B cell (primary cell): ENCODE measurements around the gene DSC1. TPM values are rescaled to one million over a fixed set of nuclear protein-coding genes. Genes with fewer than 3 reads are reported as not detected.

Experiments
- ATAC-seq: fragments of 200-7000 bp; cut with Tn5 transposase; one replicate; pipeline ENCODE4 v1.10.0; 2021; ENCODE audit warnings: low read depth, mild to moderate bottlenecking, moderate number of reproducible peaks, moderate library complexity
- CTCF ChIA-PET: fragments of 350-600 bp; sonication (Branson Sonifier 250); formaldehyde crosslinking; loops from one replicate; lab custom pipeline; 2021; ENCODE audit warnings: antibody characterized with exemption, inconsistent platforms; lab: Charles Lee
- POLR2A ChIA-PET: fragments of 350-600 bp; sonication (Branson Sonifier 250); formaldehyde crosslinking; loops from one replicate; lab custom pipeline; 2021; ENCODE audit warnings: antibody characterized with exemption; lab: Charles Lee
- DNase-seq: peaks from one replicate; pipeline ENCODE4 v3.0.0; 2013
- H2AFZ ChIP-seq: 2 replicates; pipeline ENCODE4 v1.6.1; 2012; ENCODE audit warnings: mild to moderate bottlenecking, low read depth, low read length; ENCODE audit not compliant: insufficient read depth, poor library complexity, severe bottlenecking
- H3K27ac ChIP-seq, 2 donors: 1 replicate in 1 of 2; 2 replicates in 1 of 2; pipeline ENCODE4 v1.5.1; 2012 to 2013; ENCODE audit warnings: low read length in 2 of 2, mild to moderate bottlenecking in 2 of 2, moderate library complexity in 1 of 2
- H3K27me3 ChIP-seq, 4 experiments: fragments of 200-600 bp in 1 of 4; sonication (generic) in 1 of 4; replicated peaks in 1 of 4; 1 replicate in 2 of 4; 2 replicates in 2 of 4; pipeline versions ENCODE4 v1.6.1 to v1.7.0; 2013 to 2016; ENCODE audit warnings: low read length in 3 of 4, mild to moderate bottlenecking in 2 of 4, mixed read lengths in 1 of 4, moderate library complexity in 1 of 4; ENCODE audit not compliant: insufficient read depth in 4 of 4, control insufficient read depth in 3 of 4; ENCODE audit errors: control extremely low read depth in 1 of 4
- H3K36me3 ChIP-seq, 2 experiments: replicated peaks in 1 of 2; 1 replicate in 1 of 2; 2 replicates in 1 of 2; pipeline versions ENCODE4 v1.6.1 to v1.7.1; 2013; ENCODE audit warnings: low read length in 1 of 2; ENCODE audit not compliant: insufficient read depth in 2 of 2, control insufficient read depth in 1 of 2; ENCODE audit errors: control extremely low read depth in 1 of 2, extremely low read depth in 1 of 2
- H3K4me1 ChIP-seq, 2 donors: fragments of 200-600 bp in 1 of 2; sonication (generic) in 1 of 2; 1 replicate in 1 of 2; 2 replicates in 1 of 2; pipeline versions ENCODE4 v1.5.1 to v1.6.1; 2013 to 2017; ENCODE audit warnings: low read length in 2 of 2; ENCODE audit not compliant: control insufficient read depth in 2 of 2, insufficient read depth in 2 of 2
- H3K4me2 ChIP-seq: replicated peaks from 2 replicates; pipeline ENCODE3; 2012; ENCODE audit warnings: mild to moderate bottlenecking, low read depth, low read length; ENCODE audit not compliant: poor library complexity, severe bottlenecking
- H3K4me3 ChIP-seq, 5 experiments: fragments of 200-600 bp in 1 of 5; sonication (generic) in 1 of 5; 1 replicate in 3 of 5; 2 replicates in 2 of 5; pipeline versions ENCODE4 v1.5.1 to v1.7.0; 2011 to 2016; ENCODE audit warnings: low read length in 4 of 5, mild to moderate bottlenecking in 4 of 5, low read depth in 2 of 5, control low read depth in 1 of 5, moderate library complexity in 1 of 5; ENCODE audit not compliant: insufficient read depth in 1 of 5; ENCODE audit errors: control extremely low read depth in 1 of 5, extremely low read depth in 1 of 5
- H3K79me2 ChIP-seq: fragments of 200-600 bp; sonication (generic); one replicate; pipeline ENCODE4 v1.6.0; 2016; ENCODE audit warnings: low read length; ENCODE audit not compliant: control insufficient read depth, insufficient read depth
- H3K9ac ChIP-seq: fragments of 200-600 bp; sonication (generic); 2 replicates; pipeline ENCODE4 v1.6.1; 2017; ENCODE audit warnings: mild to moderate bottlenecking, low read length, moderate library complexity
- H3K9me3 ChIP-seq, 3 donors: one replicate each; pipeline versions ENCODE4 v1.6.1 to v1.7.1; 2013; ENCODE audit warnings: low read length in 2 of 3; ENCODE audit not compliant: control insufficient read depth in 2 of 3, insufficient read depth in 1 of 3; ENCODE audit errors: control extremely low read depth in 1 of 3
- H4K20me1 ChIP-seq: 2 replicates; pipeline ENCODE4 v1.6.0; 2012; ENCODE audit warnings: mild to moderate bottlenecking, low read length; ENCODE audit not compliant: insufficient read depth, control insufficient read depth, poor library complexity, severe bottlenecking
- H3K27ac Mint-ChIP-seq: one replicate; pipeline ENCODE4 v1.8.0; 2021; ENCODE audit warnings: mixed read lengths
- H3K27me3 Mint-ChIP-seq: one replicate; pipeline ENCODE4 v1.8.0; 2021; ENCODE audit warnings: mixed read lengths
- H3K4me1 Mint-ChIP-seq: one replicate; pipeline ENCODE4 v1.8.0; 2021; ENCODE audit warnings: mixed read lengths
- H3K4me3 Mint-ChIP-seq: one replicate; pipeline ENCODE4 v1.8.0; 2021; ENCODE audit warnings: mixed read lengths
- H3K9me3 Mint-ChIP-seq: one replicate; pipeline ENCODE4 v1.8.0; 2022; ENCODE audit warnings: mixed read lengths; ENCODE audit not compliant: insufficient read depth
- CTCF ChIP-seq: fragments of 200-600 bp; IDR thresholded peaks from one replicate; pipeline ENCODE4 v1.8.0; 2022; ENCODE audit warnings: antibody characterized with exemption, mild to moderate bottlenecking
- EZH2 ChIP-seq: IDR thresholded peaks from 2 replicates; pipeline ENCODE4 v1.6.1; 2012; ENCODE audit warnings: borderline replicate concordance, low read depth, mild to moderate bottlenecking, moderate library complexity, low read length; ENCODE audit not compliant: insufficient read depth, poor library complexity, severe bottlenecking
- WGBS: methylation state at CpG from one replicate; pipeline ENCODE4 v1.1.5; 2013; ENCODE audit warnings: missing lambda C conversion rate; ENCODE audit not compliant: insufficient coverage; 5-methylcytosine and 5-hydroxymethylcytosine counted together
- intact Hi-C: fragments of 100-400 bp; cut with micrococcal nuclease; formaldehyde crosslinking; loops from one replicate; pipeline ENCODE4 v1.10.0; 2022
- polyA plus RNA-seq: library from polyadenylated mRNA; depleted of rRNA; stranded (reverse); fragments of >200 nt; gene quantifications from 2 replicates; pipeline ENCODE4 v1.2.3, GENCODE V29; 2012
- total RNA-seq, 2 donors: library from RNA; stranded (reverse); fragments of 120-200 nt in 1 of 2; gene quantifications; 1 replicate in 1 of 2; 2 replicates in 1 of 2; pipeline versions ENCODE4 v1.2.3 to v1.2.4, GENCODE V29; 2013 to 2022

Gene DSC1
- total and polyA plus RNA-seq, 2 donors (not counting 1 experiment from before 2014, with no cell fraction given): not detected

DNA sequence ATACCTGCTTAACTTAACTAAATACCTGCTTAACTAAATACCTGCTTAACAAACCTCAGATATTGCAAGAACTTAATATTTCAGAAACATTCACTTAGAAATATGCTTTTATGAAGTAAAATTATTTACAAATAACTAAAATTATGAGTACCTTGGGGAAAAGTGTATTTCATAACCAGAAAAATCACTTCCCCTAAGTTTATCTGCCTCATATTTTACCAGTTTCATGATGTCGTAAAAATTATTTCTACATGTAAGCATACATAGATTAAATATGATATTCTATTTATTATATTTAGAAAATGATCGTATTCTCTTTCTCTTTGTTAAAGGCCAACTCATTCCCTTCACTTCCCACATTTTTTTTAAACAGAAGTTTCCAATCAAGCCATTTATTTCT is 41.5 kb upstream of the DSC1 start:
- H2AFZ ChIP-seq: no peak overlapping the region
- H3K27me3 ChIP-seq: no peaks in the 10 kb centered on the region
- Mint-ChIP-seq H3K9me3 (no peaks in the 10 kb centered on the region), H3K27ac (no peak overlapping the region), H3K4me3 (no peak overlapping the region), H3K4me1 (no peaks in the 10 kb centered on the region), H3K27me3 (no peaks in the 10 kb centered on the region)
- no peak overlapping the region for H3K9ac ChIP-seq
- ATAC-seq (no peak), DNase-seq (no peak)
- H3K27ac ChIP-seq: no peak overlapping the region
- ChIA-PET CTCF (no interaction called here), POLR2A (no interaction called here)
- no peaks in the 10 kb centered on the region for H3K9me3 ChIP-seq
- no peaks in the 10 kb centered on the region for H3K79me2 ChIP-seq
- H3K4me1 ChIP-seq: no peaks in the 10 kb centered on the region
- H3K36me3 ChIP-seq: no peaks in the 10 kb centered on the region
- no peak overlapping the region for H3K4me2 ChIP-seq
- WGBS: no CpG with 5 or more reads among the region's 2 CpGs
- no peak for TF ChIP-seq EZH2
- no peak for TF ChIP-seq CTCF
- H3K4me3 ChIP-seq: no peak overlapping the region
- no peaks in the 10 kb centered on the region for H4K20me1 ChIP-seq
- intact Hi-C loops: no loop called here

- Histone ChIP-seq H3K9ac (no peak overlapping the region), H3K36me3 (no peaks in the 10 kb centered on the region), H4K20me1 (no peaks in the 10 kb centered on the region), H3K4me1 (no peaks in the 10 kb centered on the region), H3K9me3 (no peaks in the 10 kb centered on the region), H3K79me2 (no peaks in the 10 kb centered on the region), H2AFZ (no peak overlapping the region), H3K4me2 (no peak overlapping the region), H3K4me3 (no peak overlapping the region), H3K27me3 (no peaks in the 10 kb centered on the region), H3K27ac (no peak overlapping the region)
- CTCF ChIA-PET: no interaction called here
- Mint-ChIP-seq H3K4me1 (no peaks in the 10 kb centered on the region), H3K27me3 (no peaks in the 10 kb centered on the region), H3K27ac (no peak overlapping the region), H3K4me3 (no peak overlapping the region), H3K9me3 (no peaks in the 10 kb centered on the region)
- DNase-seq: no peak
- no peak for ATAC-seq
- no CpG with 5 or more reads among the region's 5 CpGs for WGBS
- intact Hi-C loops: no loop called here
- TF ChIP-seq CTCF: no peak
- TF ChIP-seq EZH2: no peak
- POLR2A ChIA-PET: no interaction called here
These were observed 41.1 kb upstream of the DSC1 start for GRCh38 chr18:31203794-31204148.
